C4-2B (cell line): ENCODE data around the gene ZNF780A.

ENCODE experiments used
- ZFX ChIP-seq: fragments of 450-650 bp; IDR thresholded peaks from 2 replicates; pipeline ENCODE4 v1.6.1; 2017
- TF ChIP-seq, protein P1 (sequence below): fragments of 450-650 bp; conservative IDR thresholded peaks from 2 replicates; pipeline ENCODE4 v1.5.1; 2017; ENCODE audit warnings: mild to moderate bottlenecking

GRCh38 chr19:40055832-40056504 lies 34.8 kb downstream of the ZNF780A start, which contains the start of gene ZNF780B:
- TF ChIP-seq, protein P1, sequence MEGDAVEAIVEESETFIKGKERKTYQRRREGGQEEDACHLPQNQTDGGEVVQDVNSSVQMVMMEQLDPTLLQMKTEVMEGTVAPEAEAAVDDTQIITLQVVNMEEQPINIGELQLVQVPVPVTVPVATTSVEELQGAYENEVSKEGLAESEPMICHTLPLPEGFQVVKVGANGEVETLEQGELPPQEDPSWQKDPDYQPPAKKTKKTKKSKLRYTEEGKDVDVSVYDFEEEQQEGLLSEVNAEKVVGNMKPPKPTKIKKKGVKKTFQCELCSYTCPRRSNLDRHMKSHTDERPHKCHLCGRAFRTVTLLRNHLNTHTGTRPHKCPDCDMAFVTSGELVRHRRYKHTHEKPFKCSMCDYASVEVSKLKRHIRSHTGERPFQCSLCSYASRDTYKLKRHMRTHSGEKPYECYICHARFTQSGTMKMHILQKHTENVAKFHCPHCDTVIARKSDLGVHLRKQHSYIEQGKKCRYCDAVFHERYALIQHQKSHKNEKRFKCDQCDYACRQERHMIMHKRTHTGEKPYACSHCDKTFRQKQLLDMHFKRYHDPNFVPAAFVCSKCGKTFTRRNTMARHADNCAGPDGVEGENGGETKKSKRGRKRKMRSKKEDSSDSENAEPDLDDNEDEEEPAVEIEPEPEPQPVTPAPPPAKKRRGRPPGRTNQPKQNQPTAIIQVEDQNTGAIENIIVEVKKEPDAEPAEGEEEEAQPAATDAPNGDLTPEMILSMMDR: no peak
- peak; percentile 8; the same call in 1 of the 2 replicates for TF ChIP-seq ZFX
